ENCODE measurements around the gene MYL5. TPM values are rescaled to one million over a fixed set of nuclear protein-coding genes. Genes with fewer than 3 reads are reported as not detected.

The MYL5 gene
- total RNA-seq, 1 experiment from 2014 or later = 18.0 TPM

DNA sequence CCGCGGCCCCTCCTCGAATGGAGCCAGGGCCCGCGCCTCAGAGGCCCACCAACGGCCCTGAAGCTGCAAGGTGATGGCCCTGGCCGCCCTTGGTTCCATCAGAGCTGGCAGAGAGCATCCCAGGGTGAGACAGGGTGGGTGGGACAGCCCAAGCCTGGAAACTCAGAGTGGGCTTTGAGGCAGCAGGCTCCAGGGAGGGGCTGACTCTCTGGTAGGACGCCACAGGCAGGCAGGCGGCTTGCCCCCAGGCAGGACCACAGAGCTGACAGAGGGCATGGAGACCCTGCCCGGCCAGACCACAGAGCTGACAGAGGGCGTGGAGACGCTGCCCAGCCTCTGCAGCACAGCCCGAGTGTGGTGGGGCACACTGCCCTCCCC is 4.8 kb downstream of the MYL5 start:
- Histone ChIP-seq H2BK5ac (ENCODE audit: insufficient read length, low read length) (no peak overlapping the region), H4K5ac (ENCODE audit: insufficient read length, low read depth, low read length) (no peak overlapping the region), H3K56ac (ENCODE audit: insufficient read length, low read depth, low read length) (no peak overlapping the region)

More for the DNA sequence above, 4.8 kb downstream of the MYL5 start:
- H3K9ac ChIP-seq (ENCODE audit: extremely low read depth, insufficient read length, low read length) = no peak overlapping the region
- no peak overlapping the region for H3T11ph ChIP-seq (ENCODE audit: low read length)
- no peak overlapping the region for H2BK15ac ChIP-seq (ENCODE audit: low read depth, low read length)
- H2AK5ac ChIP-seq (ENCODE audit: insufficient read length, low read length) = no peak overlapping the region
- Mint-ChIP-seq H3K9me3 (no peaks in the 10 kb centered on the region), H3K36me3 (ENCODE audit: insufficient read depth in 1 of 3, low read depth in 3 of 3) (no peaks in the 10 kb centered on the region; a peak in 2 of 7 replicates), H3K27me3 (ENCODE audit: low read depth) (peaks cover 11% of the 10 kb centered on the region), H3K4me3 (no peak overlapping the region), H3K27ac (no peak overlapping the region), H3K4me1 (peaks cover 2 to 17% of the 10 kb centered on the region in 2 experiments)
- no peak overlapping the region for H3K4me2 ChIP-seq (ENCODE audit: insufficient read depth, insufficient read length, low read length)
- no peak overlapping the region for H4K91ac ChIP-seq (ENCODE audit: insufficient read length, low read depth, low read length)
- H3K18ac ChIP-seq (ENCODE audit: insufficient read length, low read depth, low read length) = no peak overlapping the region
- TF ChIP-seq, protein P1, sequence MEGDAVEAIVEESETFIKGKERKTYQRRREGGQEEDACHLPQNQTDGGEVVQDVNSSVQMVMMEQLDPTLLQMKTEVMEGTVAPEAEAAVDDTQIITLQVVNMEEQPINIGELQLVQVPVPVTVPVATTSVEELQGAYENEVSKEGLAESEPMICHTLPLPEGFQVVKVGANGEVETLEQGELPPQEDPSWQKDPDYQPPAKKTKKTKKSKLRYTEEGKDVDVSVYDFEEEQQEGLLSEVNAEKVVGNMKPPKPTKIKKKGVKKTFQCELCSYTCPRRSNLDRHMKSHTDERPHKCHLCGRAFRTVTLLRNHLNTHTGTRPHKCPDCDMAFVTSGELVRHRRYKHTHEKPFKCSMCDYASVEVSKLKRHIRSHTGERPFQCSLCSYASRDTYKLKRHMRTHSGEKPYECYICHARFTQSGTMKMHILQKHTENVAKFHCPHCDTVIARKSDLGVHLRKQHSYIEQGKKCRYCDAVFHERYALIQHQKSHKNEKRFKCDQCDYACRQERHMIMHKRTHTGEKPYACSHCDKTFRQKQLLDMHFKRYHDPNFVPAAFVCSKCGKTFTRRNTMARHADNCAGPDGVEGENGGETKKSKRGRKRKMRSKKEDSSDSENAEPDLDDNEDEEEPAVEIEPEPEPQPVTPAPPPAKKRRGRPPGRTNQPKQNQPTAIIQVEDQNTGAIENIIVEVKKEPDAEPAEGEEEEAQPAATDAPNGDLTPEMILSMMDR (conservative IDR thresholded peaks at IDR 0.05) = no peak
- no peaks in the 10 kb centered on the region for H3K4me1 ChIP-seq (ENCODE audit: insufficient read depth, low read length)
- no peak for DNase-seq
- no peak overlapping the region for H2AFZ ChIP-seq (ENCODE audit: low read length)
- no peak overlapping the region for H4K8ac ChIP-seq (replicated peaks; ENCODE audit: insufficient read length, low read depth, low read length)
- no peaks in the 10 kb centered on the region for H3K9me3 ChIP-seq (ENCODE audit: control insufficient read depth, low read depth, low read length)
- WGBS (ENCODE audit: extremely low coverage, insufficient read length, low lambda C conversion rate) = no CpG with 5 or more reads among the region's 13 CpGs
- no peaks in the 10 kb centered on the region for H3K27me3 ChIP-seq (ENCODE audit: insufficient read depth, low read length)
- no peak overlapping the region for H2BK12ac ChIP-seq (ENCODE audit: insufficient read length, low read depth, low read length)
- H2BK120ac ChIP-seq (ENCODE audit: low read depth, low read length, poor library complexity, severe bottlenecking) = no peak overlapping the region
- H3K79me2 ChIP-seq (ENCODE audit: insufficient read depth, low read length) = no peaks in the 10 kb centered on the region
- no peak overlapping the region for H3K4ac ChIP-seq (ENCODE audit: low read depth, low read length)
- peaks cover 14% of the 10 kb centered on the region for H3K23me2 ChIP-seq (ENCODE audit: insufficient read length, low read depth, low read length, poor library complexity, severe bottlenecking)
- H4K20me1 ChIP-seq (ENCODE audit: control insufficient read depth, insufficient read depth, insufficient read length) = no peaks in the 10 kb centered on the region
- H3K79me1 ChIP-seq (ENCODE audit: insufficient read depth, low read depth, low read length, poor library complexity, severe bottlenecking) = no peaks in the 10 kb centered on the region
- no peak overlapping the region for H3K27ac ChIP-seq (ENCODE audit: insufficient read length, low read depth, low read length)
- no peak overlapping the region for H3K23ac ChIP-seq (ENCODE audit: insufficient read length, low read depth, low read length)
- H3K14ac ChIP-seq (ENCODE audit: insufficient read depth, low read length) = no peak overlapping the region
- no peak overlapping the region for H2BK20ac ChIP-seq (ENCODE audit: low read depth, low read length, poor library complexity, severe bottlenecking)

Data from H9 (cell line).